GM12892 (cell line): Measurements from ENCODE around the gene EMC7. TPM values are rescaled to one million over a fixed set of nuclear protein-coding genes. Genes with fewer than 3 reads are reported as not detected.
"Not testable (repeated sequence)": the region's sequence is repeated elsewhere in the genome, so short reads cannot be mapped to it uniquely, and the experiment has no call there.

Source experiments
- DNase-seq: peaks from one replicate; pipeline ENCODE4 v3.0.0; 2011; ENCODE audit not compliant: insufficient read length
- FAIRE-seq: peaks from 2 replicates; lab custom pipeline; 2011; peaks lifted over from hg19 to GRCh38; lab: Jason Lieb, UNC
- POLR2A ChIP-seq: IDR thresholded peaks from 2 replicates; pipeline ENCODE4 v1.6.1; 2011; ENCODE audit warnings: low read depth, low read length, control low read depth
- POLR2AphosphoS5 ChIP-seq: IDR thresholded peaks from 2 replicates; pipeline ENCODE4 v1.6.1; 2011; ENCODE audit warnings: low read depth, low read length, control low read depth
- TAF1 ChIP-seq: IDR thresholded peaks from 2 replicates; pipeline ENCODE4 v1.6.1; 2011; ENCODE audit warnings: low read depth, mild to moderate bottlenecking, control low read depth, low read length, borderline replicate concordance
- polyA plus RNA-seq: library from polyadenylated mRNA; unstranded; fragments of >200 nt; gene quantifications from one replicate; pipeline ENCODE4 v1.2.1, GENCODE V29; 2012; ENCODE audit warnings: missing spikeins, inconsistent platforms; ENCODE audit not compliant: missing spikeins

EMC7 gene
- polyA plus RNA-seq = 62.9 TPM

- DNase-seq = peak; percentile 78
- FAIRE-seq = peak; percentile 99
- TF ChIP-seq POLR2A (peak; percentile 94), TAF1 (peak; percentile 80), POLR2AphosphoS5 (peak; percentile 91)
Observed at GRCh38 chr15:34101366-34102174, at the start of gene EMC7, which contains the start of gene PGBD4. EMC7 (minus strand) TSS chr15:34101862; CDS start chr15:34101839, 23 bp downstream. PGBD4 (plus strand) TSS chr15:34102083; CDS start chr15:34102532, 449 bp downstream.

GRCh38 chr15:34147371-34148140 is 45.9 kb upstream of the EMC7 start:
- TF ChIP-seq POLR2AphosphoS5 (no peak), TAF1 (no peak), POLR2A (no peak)
- FAIRE-seq (no peak), DNase-seq (no peak)

- TF ChIP-seq POLR2A = no peak
- no peak for TF ChIP-seq POLR2AphosphoS5
- no peak for TF ChIP-seq TAF1
Observed at GRCh38 chr15:34133511-34133910, 31.8 kb upstream of the EMC7 start.

GRCh38 chr15:34132881-34133280 is 31.2 kb upstream of the EMC7 start:
- no peak for DNase-seq

More at GRCh38 chr15:34133511-34133910, 31.8 kb upstream of the EMC7 start:
- no peak for FAIRE-seq
- no peak for DNase-seq

GRCh38 chr15:34128898-34129297 is 27.2 kb upstream of the EMC7 start:
- FAIRE-seq = no peak

More at GRCh38 chr15:34132881-34133280, 31.2 kb upstream of the EMC7 start:
- no peak for TF ChIP-seq POLR2A
- TF ChIP-seq TAF1 = no peak
- TF ChIP-seq POLR2AphosphoS5 = no peak
- FAIRE-seq = no peak

GRCh38 chr15:34126522-34126921 is 24.9 kb upstream of the EMC7 start:
- DNase-seq (no peak), FAIRE-seq (no peak)
- TF ChIP-seq POLR2AphosphoS5 = no peak
- no peak for TF ChIP-seq POLR2A
- no peak for TF ChIP-seq TAF1

More at GRCh38 chr15:34128898-34129297, 27.2 kb upstream of the EMC7 start:
- no peak for DNase-seq
- no peak for TF ChIP-seq POLR2AphosphoS5
- no peak for TF ChIP-seq TAF1
- TF ChIP-seq POLR2A = no peak

DNA sequence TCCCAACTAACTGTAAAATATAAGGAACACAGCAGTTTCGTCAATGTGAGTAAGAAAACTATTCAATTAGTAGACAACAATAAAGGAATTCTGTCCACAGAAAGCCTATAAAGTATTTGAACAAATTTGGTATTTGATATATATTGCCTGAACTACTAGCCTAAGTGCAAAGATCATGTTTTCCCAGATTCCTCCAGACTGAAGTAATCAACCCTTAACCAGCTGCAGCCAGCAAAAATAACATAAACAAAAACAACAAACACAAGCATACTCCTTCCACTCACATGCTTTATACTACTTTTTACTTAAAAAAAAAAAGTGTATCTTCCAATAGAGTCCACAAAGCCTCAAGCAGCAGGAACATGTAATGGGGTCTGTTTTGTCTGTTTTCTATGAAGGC is 24.3 kb upstream of the EMC7 start:
- FAIRE-seq = no peak
- no peak for TF ChIP-seq POLR2A
- no peak for TF ChIP-seq TAF1
- no peak for TF ChIP-seq POLR2AphosphoS5
- no peak for DNase-seq

GRCh38 chr15:34124651-34125050 is 23.0 kb upstream of the EMC7 start:
- DNase-seq (no peak), FAIRE-seq (no peak)
- TF ChIP-seq POLR2AphosphoS5 (no peak), POLR2A (no peak), TAF1 (no peak)

DNA sequence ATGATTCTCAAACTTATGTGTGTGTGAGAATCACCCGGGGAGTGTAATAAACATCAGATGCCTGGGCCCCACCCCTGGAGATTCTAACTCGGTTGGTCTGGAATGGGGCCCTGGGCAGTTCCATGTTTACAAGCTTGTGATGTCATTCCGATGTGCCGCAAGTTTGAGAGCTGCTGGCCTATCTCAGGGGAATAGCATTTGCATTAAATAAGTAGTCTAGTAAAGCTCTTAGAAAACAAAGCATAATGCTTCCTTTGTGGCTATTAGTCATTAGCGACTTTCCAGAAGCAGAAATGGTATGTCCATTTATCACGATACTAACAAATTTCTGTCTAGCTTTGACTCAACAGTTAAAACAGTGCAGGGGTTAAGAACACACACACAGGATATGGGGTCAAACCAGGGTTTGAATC is 21.1 kb upstream of the EMC7 start:
- DNase-seq = no peak
- no peak for FAIRE-seq
- TF ChIP-seq TAF1 (no peak), POLR2AphosphoS5 (no peak), POLR2A (no peak)

DNA sequence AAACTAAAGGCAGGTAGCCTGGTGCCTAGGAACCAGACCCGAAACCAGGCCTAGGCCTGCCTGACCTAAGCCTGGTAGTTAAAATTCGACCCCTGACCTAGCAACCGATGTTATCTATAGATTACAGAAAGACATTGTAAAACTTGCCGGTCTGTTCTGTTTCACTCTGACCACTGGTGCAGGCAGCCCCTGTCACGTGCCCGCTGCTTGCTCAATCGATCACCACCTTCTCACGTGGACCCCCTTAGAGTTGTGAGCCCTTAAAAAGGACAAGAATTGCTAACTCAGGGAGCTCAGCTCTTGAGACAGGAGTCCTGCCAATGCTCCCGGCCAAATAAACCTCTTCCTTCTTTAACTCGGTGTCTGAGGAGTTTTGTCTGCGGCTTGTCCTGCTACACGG is 20.1 kb upstream of the EMC7 start:
- FAIRE-seq, DNase-seq: not testable (repeated sequence)

DNA sequence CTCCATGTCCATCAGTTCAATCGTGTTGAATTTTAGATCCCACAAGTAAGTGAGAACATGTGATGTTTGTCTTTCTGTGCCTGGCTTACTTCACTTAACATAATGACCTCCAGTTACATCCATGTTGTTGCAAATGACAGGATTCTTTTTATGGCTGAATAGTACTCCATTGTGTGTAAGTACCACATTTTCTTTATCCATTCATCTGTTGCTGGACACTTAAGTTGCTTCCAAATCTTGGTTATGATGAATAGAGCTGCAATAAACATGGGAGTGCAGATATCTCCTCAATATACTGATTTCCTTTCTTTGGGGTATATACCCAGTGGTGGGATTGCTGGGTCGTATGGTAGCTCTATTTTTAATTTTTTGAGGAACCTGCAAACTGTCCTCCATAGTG is 18.8 kb upstream of the EMC7 start:
- not testable (repeated sequence) for DNase-seq, FAIRE-seq

GRCh38 chr15:34119291-34119690 is 17.6 kb upstream of the EMC7 start:
- TF ChIP-seq TAF1 = no peak
- no peak for TF ChIP-seq POLR2A
- TF ChIP-seq POLR2AphosphoS5 = no peak
- no peak for DNase-seq
- no peak for FAIRE-seq
